Measurements from ENCODE around the gene UBQLN4. TPM values are rescaled to one million over a fixed set of nuclear protein-coding genes. Genes with fewer than 3 reads are reported as not detected.

The UBQLN4 gene
- total RNA-seq, 2 donors from 2014 or later = 27.0 to 43.6 TPM

DNA sequence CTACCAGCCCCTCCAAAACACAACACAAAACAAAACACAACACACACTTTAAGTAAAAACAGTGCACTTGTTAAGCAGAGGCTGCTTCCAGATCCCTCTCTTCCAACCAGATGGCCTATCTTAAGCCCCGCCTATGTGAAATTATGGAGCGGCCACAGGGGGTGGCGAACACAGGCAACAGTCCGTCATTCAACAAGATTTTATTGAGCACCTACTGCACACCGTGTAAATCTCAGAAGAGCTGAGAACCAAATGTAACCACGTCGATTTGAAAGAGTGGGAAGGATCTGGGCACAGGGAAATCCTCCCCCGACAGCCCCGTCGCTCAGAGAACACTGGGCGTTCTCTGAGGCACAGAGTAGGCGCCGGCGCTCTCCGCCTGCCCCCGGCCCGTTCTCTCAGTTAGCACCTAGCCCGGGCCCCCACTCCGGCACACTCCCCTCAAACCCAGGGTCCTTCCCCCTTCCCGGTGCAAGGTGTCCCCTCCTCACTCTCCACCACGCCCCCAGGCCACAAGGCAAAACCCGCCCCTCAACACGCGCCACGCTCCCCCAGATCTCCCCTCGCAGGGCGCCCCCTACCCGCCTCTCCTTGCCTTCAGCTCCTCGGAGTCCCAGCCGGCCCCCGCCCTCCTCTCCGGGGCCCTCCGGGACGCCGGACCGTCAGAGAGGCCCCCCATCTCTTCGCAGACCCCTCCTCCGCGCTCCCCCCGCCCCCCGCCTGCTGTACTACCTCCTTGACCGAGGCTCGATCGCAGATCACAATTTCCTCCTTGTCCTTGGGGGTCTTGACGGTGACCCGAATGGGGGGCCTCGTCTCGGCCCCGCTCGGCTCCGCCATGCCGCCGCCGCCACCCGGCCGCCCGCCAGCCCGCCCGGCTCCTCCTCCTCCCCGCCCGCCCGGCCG is 483 bp downstream of the UBQLN4 start:
- H3K27ac ChIP-seq = peak overlapping the region; percentile 89
- H3K9me3 ChIP-seq = no peaks in the 10 kb centered on the region
- 2% methylated on average over 56 of the region's 63 CpGs for WGBS
- TF ChIP-seq, protein P1, sequence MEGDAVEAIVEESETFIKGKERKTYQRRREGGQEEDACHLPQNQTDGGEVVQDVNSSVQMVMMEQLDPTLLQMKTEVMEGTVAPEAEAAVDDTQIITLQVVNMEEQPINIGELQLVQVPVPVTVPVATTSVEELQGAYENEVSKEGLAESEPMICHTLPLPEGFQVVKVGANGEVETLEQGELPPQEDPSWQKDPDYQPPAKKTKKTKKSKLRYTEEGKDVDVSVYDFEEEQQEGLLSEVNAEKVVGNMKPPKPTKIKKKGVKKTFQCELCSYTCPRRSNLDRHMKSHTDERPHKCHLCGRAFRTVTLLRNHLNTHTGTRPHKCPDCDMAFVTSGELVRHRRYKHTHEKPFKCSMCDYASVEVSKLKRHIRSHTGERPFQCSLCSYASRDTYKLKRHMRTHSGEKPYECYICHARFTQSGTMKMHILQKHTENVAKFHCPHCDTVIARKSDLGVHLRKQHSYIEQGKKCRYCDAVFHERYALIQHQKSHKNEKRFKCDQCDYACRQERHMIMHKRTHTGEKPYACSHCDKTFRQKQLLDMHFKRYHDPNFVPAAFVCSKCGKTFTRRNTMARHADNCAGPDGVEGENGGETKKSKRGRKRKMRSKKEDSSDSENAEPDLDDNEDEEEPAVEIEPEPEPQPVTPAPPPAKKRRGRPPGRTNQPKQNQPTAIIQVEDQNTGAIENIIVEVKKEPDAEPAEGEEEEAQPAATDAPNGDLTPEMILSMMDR (IDR thresholded peaks at IDR 0.05) = peak in 1 of 4 experiments; percentile 13
- TF ChIP-seq POLR2A (IDR thresholded peaks at IDR 0.05) = no peak
- no peak for DNase-seq (ENCODE audit: low spot score)
- no peaks in the 10 kb centered on the region for H3K27me3 ChIP-seq (replicated peaks; ENCODE audit: insufficient read depth)
- intact Hi-C loops (cut with DNase I) = no loop called here
- H3K4me1 ChIP-seq (replicated peaks) = no peaks in the 10 kb centered on the region
- peak overlapping the region; percentile 69 to 93 for H3K4me3 ChIP-seq
- H3K36me3 ChIP-seq = no peaks in the 10 kb centered on the region

DNA sequence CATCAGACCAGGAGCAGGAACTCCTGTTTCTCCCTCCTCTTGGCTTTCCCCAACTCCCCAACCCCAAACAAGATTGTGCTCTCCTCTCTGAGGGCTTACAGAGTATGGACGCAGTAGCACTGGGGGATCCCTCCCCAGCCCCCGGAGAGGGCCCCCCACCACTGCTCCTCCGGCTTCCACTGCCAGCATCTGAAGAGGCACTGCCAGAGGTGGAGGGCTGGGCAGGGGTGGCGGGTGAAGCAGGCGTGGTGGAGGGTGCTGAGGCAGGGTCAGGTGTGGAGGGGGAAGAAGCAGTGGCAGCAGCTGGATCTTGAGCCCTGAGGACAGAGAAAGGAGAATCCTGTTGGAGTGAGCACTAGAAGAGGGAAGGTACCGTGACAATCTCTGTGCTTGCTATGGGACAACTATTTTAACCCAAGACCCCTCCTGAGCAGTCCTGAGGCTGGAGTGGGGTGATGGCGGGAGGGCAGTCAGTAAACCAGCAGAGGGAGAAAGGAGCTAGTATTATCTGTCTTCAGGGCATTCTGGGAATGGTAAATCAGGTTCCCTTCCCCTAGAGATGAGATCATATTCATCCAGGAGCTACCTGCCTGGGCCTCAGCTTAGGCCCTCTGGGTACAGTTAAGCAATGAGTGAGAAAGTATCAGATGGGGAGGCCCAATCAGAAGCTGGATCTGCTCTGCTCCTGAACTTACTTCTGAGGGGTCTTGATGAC is 2.4 kb downstream of the UBQLN4 start:
- no peaks in the 10 kb centered on the region for H3K36me3 ChIP-seq
- WGBS = 86% methylated on average over 7 of the region's 7 CpGs
- intact Hi-C loops (cut with DNase I) = no loop called here

DNA sequence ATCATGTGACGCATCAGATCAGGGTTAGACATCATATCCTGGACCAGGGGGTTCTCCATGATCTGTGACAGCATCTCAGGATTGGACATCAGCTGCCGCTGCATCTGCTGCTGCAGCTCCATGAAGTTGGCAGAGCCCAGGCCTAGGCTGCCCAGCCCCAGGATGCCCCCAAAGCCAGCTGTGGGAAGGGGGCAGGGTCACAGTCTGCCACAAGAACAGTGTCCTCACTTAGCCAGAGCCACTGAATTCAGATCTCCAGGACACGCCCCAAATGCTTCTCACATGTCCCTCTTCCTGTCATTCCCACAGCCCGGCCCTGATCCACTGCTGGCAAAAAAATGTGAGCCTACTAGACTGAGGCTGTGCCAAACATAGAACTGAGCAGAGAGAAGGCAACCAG is 3.2 kb downstream of the UBQLN4 start:
- Histone ChIP-seq H3K27ac (no peak overlapping the region), H3K9me3 (no peaks in the 10 kb centered on the region), H3K27me3 (replicated peaks; ENCODE audit: insufficient read depth) (no peaks in the 10 kb centered on the region), H3K4me1 (replicated peaks) (no peaks in the 10 kb centered on the region), H3K36me3 (no peaks in the 10 kb centered on the region), H3K4me3 (no peak overlapping the region)
- no peak for DNase-seq (ENCODE audit: low spot score)
- no peak for TF ChIP-seq POLR2AphosphoS5 (IDR thresholded peaks at IDR 0.05)
- no peak for TF ChIP-seq POLR2A (IDR thresholded peaks at IDR 0.05)
- TF ChIP-seq, protein P1 (IDR thresholded peaks at IDR 0.05) = no peak
- WGBS = 76% methylated on average over 3 of the region's 4 CpGs
- intact Hi-C loops (cut with DNase I) = no loop called here

More for the DNA sequence above, 2.4 kb downstream of the UBQLN4 start:
- Histone ChIP-seq H3K9me3 (no peaks in the 10 kb centered on the region), H3K27me3 (replicated peaks; ENCODE audit: insufficient read depth) (no peaks in the 10 kb centered on the region), H3K4me3 (no peak overlapping the region), H3K27ac (no peak overlapping the region), H3K4me1 (replicated peaks) (no peaks in the 10 kb centered on the region)
- no peak for DNase-seq (ENCODE audit: low spot score)
- TF ChIP-seq, protein P1 (IDR thresholded peaks at IDR 0.05) = no peak
- TF ChIP-seq POLR2AphosphoS5 (IDR thresholded peaks at IDR 0.05) = no peak
- no peak for TF ChIP-seq POLR2A (IDR thresholded peaks at IDR 0.05)

DNA sequence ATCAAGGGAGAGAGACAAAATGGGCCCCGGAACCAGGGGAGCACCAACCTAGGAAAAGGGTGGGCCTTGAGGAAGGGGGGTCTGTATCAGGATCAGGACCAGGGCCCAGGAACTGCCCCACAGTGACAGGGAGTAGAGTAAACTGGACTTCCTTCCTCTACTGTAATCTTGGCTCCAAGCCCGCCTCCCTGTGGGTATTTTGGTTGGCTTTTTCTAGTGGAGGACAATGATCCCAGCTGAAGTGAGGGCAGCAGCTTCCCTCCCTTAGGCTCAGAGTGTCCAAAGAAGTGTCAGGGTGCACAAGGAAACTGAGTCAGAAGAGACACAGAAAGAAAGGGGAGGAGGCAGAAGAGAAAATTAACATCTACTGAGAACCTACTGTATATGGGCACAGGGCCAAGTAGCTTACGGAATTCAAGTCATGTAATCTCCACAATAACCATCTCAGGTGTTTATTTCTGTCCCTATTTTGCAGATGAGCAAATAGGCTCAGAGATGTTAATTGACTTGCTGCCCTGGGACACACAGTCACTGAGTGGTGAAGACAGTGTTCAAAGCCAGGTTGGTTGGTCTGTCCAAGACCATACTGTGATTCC is 4.8 kb downstream of the UBQLN4 start:
- no peak for DNase-seq (ENCODE audit: low spot score)
- intact Hi-C loops (cut with DNase I) = no loop called here
- H3K27ac ChIP-seq = no peak overlapping the region
- no peaks in the 10 kb centered on the region for H3K9me3 ChIP-seq
- TF ChIP-seq, protein P1 (IDR thresholded peaks at IDR 0.05) = no peak
- no peak for TF ChIP-seq POLR2A (IDR thresholded peaks at IDR 0.05)
- no peak for TF ChIP-seq POLR2AphosphoS5 (IDR thresholded peaks at IDR 0.05)
- H3K4me1 ChIP-seq (replicated peaks) = no peaks in the 10 kb centered on the region
- H3K4me3 ChIP-seq = no peak overlapping the region
- WGBS = 83% methylated on average over 3 of the region's 3 CpGs
- H3K27me3 ChIP-seq (replicated peaks; ENCODE audit: insufficient read depth) = no peaks in the 10 kb centered on the region
- no peaks in the 10 kb centered on the region for H3K36me3 ChIP-seq
